Testis (tissue), 3 donors: ENCODE measurements around the gene MAPKAP1. TPM values are rescaled to one million over a fixed set of nuclear protein-coding genes. Genes with fewer than 3 reads are reported as not detected.
A peak's percentile ranks its signal among the peaks of the same experiment; 100 is the strongest.

Experiments
- DNase-seq: peaks from one replicate; pipeline ENCODE4 v3.0.0-alpha.2; 2019
- H3K27ac ChIP-seq, 2 donors: fragments of 200-600 bp; sonication (generic); one replicate each; pipeline ENCODE4 v1.5.1; 2019
- H3K27me3 ChIP-seq: fragments of 200-600 bp; sonication (generic); one replicate; pipeline ENCODE4 v1.5.1; 2019
- H3K36me3 ChIP-seq: fragments of 200-600 bp; sonication (generic); one replicate; pipeline ENCODE4 v1.5.1; 2017; ENCODE audit warnings: low read depth; ENCODE audit errors: missing control alignments
- H3K4me1 ChIP-seq: fragments of 200-600 bp; sonication (generic); one replicate; pipeline ENCODE4 v1.5.1; 2019
- H3K4me3 ChIP-seq, 2 donors: fragments of 200-600 bp; sonication (generic); one replicate each; pipeline ENCODE4 v1.5.1; 2017 to 2019
- H3K9me3 ChIP-seq: fragments of 200-600 bp; sonication (generic); one replicate; pipeline ENCODE4 v1.5.1; 2017
- POLR2A ChIP-seq: fragments of 450-650 bp; IDR thresholded peaks from one replicate; pipeline ENCODE4 v1.6.1; 2017; ENCODE audit warnings: antibody characterized with exemption, mild to moderate bottlenecking, moderate library complexity
- WGBS, 2 donors: methylation state at CpG; one replicate each; pipeline ENCODE4 v1.1.5; 2018; 5-methylcytosine and 5-hydroxymethylcytosine counted together
- intact Hi-C: fragments of 100-400 bp; cut with DNase I; formaldehyde crosslinking; loops from one replicate; pipeline ENCODE4 v1.15.1; 2023; ENCODE audit warnings: low total_unique reads
- polyA plus RNA-seq: library from polyadenylated mRNA; stranded (reverse); fragments of 350-450 nt; fragmentation: Illumina TruSeq; extraction: RNeasy Lipid Tissue Mini Kit (QIAGEN cat#74804); gene quantifications from one replicate; pipeline ENCODE4 v1.2.3, GENCODE V29; 2014; ENCODE audit warnings: low read depth, low replicate concordance; ENCODE audit not compliant: insufficient read depth
- total RNA-seq, 2 donors: library from RNA; depleted of rRNA; stranded (reverse); fragments of >200 nt; gene quantifications; one replicate each; pipeline ENCODE4 v1.2.3, GENCODE V29; 2016
- TF ChIP-seq, protein P1 (sequence below), 3 experiments: fragments of 450-650 bp in 2 of 3; fragments of 200-600 bp in 1 of 3; sonication (generic) in 1 of 3; IDR thresholded peaks; one replicate each; pipeline ENCODE4 v1.5.1; 2016 to 2019; ENCODE audit warnings: antibody characterized with exemption in 3 of 3, mild to moderate bottlenecking in 2 of 3, moderate library complexity in 1 of 3

The MAPKAP1 gene
- total and polyA plus RNA-seq, 3 donors from 2014 or later: 112 to 135 (median 115) TPM

DNA sequence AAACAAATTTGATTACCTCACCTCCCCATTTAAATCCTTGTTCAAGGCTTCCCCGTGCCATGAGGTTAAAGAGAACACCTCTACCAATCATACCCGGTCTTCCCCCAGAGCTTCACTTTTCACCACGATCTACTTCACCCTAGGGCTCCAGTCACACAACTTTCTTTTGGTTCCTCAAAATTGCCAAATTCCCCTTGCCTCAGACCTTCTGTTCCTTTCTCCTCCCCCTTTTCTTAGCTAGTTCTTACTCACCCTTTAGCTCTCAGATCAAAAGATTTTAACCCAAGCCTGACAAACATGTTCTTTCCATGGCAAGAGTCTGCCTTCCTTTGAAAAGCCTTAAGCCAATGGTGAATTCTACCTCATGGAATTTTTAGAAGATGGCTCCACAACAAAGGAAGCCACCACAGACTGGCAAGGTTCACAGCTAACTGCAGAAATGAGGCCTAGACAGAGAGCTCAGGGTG, 56.7 kb downstream of the MAPKAP1 start:
- 73 to 91% methylated on average over 3 of the region's 3 CpGs for WGBS, 2 donors
- no peak for DNase-seq

DNA sequence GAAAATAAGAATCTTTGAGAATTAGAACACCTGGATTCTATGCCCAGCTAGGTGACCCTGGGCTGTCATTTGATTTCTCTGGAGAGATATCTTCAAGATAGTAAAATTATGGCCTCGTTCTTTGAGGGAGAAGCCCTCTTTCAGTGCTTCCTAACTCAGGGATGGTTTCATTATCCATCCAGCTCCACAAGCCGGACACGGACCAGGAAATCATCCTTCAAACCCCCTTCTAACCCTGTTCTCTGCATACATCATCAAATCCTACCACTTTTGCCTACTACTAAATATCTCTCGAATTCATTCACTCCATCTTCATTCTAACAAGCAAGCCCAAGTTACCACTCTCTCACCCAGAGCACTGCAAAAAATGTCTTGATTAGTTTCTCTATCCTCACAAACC, 57.2 kb downstream of the MAPKAP1 start:
- 86 to 87% methylated on average over 4 of the region's 4 CpGs for WGBS, 2 donors
- TF ChIP-seq, protein P1, sequence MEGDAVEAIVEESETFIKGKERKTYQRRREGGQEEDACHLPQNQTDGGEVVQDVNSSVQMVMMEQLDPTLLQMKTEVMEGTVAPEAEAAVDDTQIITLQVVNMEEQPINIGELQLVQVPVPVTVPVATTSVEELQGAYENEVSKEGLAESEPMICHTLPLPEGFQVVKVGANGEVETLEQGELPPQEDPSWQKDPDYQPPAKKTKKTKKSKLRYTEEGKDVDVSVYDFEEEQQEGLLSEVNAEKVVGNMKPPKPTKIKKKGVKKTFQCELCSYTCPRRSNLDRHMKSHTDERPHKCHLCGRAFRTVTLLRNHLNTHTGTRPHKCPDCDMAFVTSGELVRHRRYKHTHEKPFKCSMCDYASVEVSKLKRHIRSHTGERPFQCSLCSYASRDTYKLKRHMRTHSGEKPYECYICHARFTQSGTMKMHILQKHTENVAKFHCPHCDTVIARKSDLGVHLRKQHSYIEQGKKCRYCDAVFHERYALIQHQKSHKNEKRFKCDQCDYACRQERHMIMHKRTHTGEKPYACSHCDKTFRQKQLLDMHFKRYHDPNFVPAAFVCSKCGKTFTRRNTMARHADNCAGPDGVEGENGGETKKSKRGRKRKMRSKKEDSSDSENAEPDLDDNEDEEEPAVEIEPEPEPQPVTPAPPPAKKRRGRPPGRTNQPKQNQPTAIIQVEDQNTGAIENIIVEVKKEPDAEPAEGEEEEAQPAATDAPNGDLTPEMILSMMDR (IDR thresholded peaks at IDR 0.05): no peak
- TF ChIP-seq POLR2A: no peak
- no peak for DNase-seq
- Histone ChIP-seq H3K27ac (no peak overlapping the region), H3K9me3 (no peaks in the 10 kb centered on the region), H3K4me1 (peaks cover 15% of the 10 kb centered on the region), H3K27me3 (no peaks in the 10 kb centered on the region), H3K4me3 (no peak overlapping the region), H3K36me3 (no peaks in the 10 kb centered on the region)
- intact Hi-C loops: no loop called here

More for the DNA sequence above, 56.7 kb downstream of the MAPKAP1 start:
- peaks cover 15% of the 10 kb centered on the region for H3K4me1 ChIP-seq
- H3K27me3 ChIP-seq: no peaks in the 10 kb centered on the region
- H3K9me3 ChIP-seq: no peaks in the 10 kb centered on the region
- intact Hi-C loops: no loop called here
- H3K36me3 ChIP-seq: no peaks in the 10 kb centered on the region
- no peak overlapping the region for H3K4me3 ChIP-seq
- no peak for TF ChIP-seq POLR2A
- no peak overlapping the region for H3K27ac ChIP-seq

- Histone ChIP-seq H3K4me3 (no peak overlapping the region), H3K27ac (no peak overlapping the region), H3K9me3 (no peaks in the 10 kb centered on the region), H3K36me3 (no peaks in the 10 kb centered on the region), H3K27me3 (no peaks in the 10 kb centered on the region), H3K4me1 (peaks cover 15% of the 10 kb centered on the region)
- TF ChIP-seq, protein P1 (IDR thresholded peaks at IDR 0.05): no peak
- TF ChIP-seq POLR2A: no peak
- 74 to 80% methylated on average over 6 of the region's 6 CpGs for WGBS, 2 donors
- no peak for DNase-seq
- intact Hi-C loops: no loop called here
These were observed 57.7 kb downstream of the MAPKAP1 start for GRCh38 chr9:125649315-125649714.

DNA sequence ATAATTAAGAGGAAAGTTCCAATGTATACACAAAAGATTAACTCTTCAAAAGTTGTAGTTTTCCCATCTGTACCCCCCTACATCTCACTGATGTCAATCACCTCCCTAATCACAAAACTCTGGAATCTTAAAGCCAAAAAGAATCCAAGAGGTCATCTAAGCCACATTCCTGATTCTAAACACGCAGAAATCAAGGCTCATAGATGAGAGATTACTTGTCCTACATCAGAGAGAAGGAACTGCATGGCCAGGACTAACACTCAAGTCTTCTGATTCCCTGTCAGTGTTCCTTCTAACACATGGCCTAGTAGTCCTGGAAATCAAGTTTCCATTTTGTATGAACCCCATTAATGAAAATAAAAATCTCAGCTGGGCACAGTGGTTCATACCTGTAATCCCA, 58.7 kb downstream of the MAPKAP1 start:
- intact Hi-C loops: no loop called here
- no peak for TF ChIP-seq POLR2A
- TF ChIP-seq, protein P1 (IDR thresholded peaks at IDR 0.05): no peak
- no peaks in the 10 kb centered on the region for H3K36me3 ChIP-seq
- no peaks in the 10 kb centered on the region for H3K27me3 ChIP-seq
- DNase-seq: no peak
- H3K9me3 ChIP-seq: no peaks in the 10 kb centered on the region
- WGBS, 2 donors: 60 to 71% methylated on average over 1 of the region's 1 CpG
- no peak overlapping the region for H3K4me3 ChIP-seq
- H3K4me1 ChIP-seq: peaks cover 15% of the 10 kb centered on the region
- H3K27ac ChIP-seq: no peak overlapping the region

GRCh38 chr9:125646621-125647100, 60.3 kb downstream of the MAPKAP1 start:
- Histone ChIP-seq H3K4me1 (peaks cover 3% of the 10 kb centered on the region), H3K27ac (peak overlapping the region in 1 of 2 donors; percentile 47), H3K27me3 (no peaks in the 10 kb centered on the region), H3K9me3 (no peaks in the 10 kb centered on the region), H3K36me3 (no peaks in the 10 kb centered on the region), H3K4me3 (no peak overlapping the region)
- intact Hi-C loops: no loop called here
- TF ChIP-seq, protein P1 (IDR thresholded peaks at IDR 0.05): no peak
- TF ChIP-seq POLR2A: no peak
- WGBS, 2 donors: 46 to 50% methylated on average over 6 of the region's 6 CpGs
- DNase-seq: no peak
